Measurements from ENCODE around the gene NHP2. TPM values are rescaled to one million over a fixed set of nuclear protein-coding genes. Genes with fewer than 3 reads are reported as not detected.

The NHP2 gene
- total RNA-seq, 1 donor from 2014 or later = 175 TPM

- ATAC-seq (ENCODE audit: low read depth) (no peak), DNase-seq (no peak)
- ChIA-PET POLR2A (no interaction called here), CTCF (no interaction called here)
- no peaks in the 10 kb centered on the region for H3K9me3 Mint-ChIP-seq
- H3K4me1 Mint-ChIP-seq = no peaks in the 10 kb centered on the region
- intact Hi-C loops (cut with micrococcal nuclease) = no loop called here
- TF ChIP-seq CTCF (IDR thresholded peaks at IDR 0.05) = no peak
- no peak overlapping the region for H3K4me3 Mint-ChIP-seq
- H3K36me3 Mint-ChIP-seq (ENCODE audit: low read depth) = no peaks in the 10 kb centered on the region
- H3K27me3 Mint-ChIP-seq = peaks cover 24% of the 10 kb centered on the region
- no peak overlapping the region for H3K27ac Mint-ChIP-seq
Measured at GRCh38 chr5:178194026-178194425, 40.3 kb upstream of the NHP2 start.

GRCh38 chr5:178193251-178193809 is 39.6 kb upstream of the NHP2 start:
- no peak for TF ChIP-seq CTCF (IDR thresholded peaks at IDR 0.05)
- H3K36me3 Mint-ChIP-seq (ENCODE audit: low read depth) = no peaks in the 10 kb centered on the region
- no peak overlapping the region for H3K4me3 Mint-ChIP-seq
- peaks cover 31% of the 10 kb centered on the region for H3K27me3 Mint-ChIP-seq
- DNase-seq (no peak), ATAC-seq (ENCODE audit: low read depth) (no peak)
- intact Hi-C loops (cut with micrococcal nuclease) = no loop called here
- H3K4me1 Mint-ChIP-seq = no peaks in the 10 kb centered on the region
- ChIA-PET CTCF (no interaction called here), POLR2A (no interaction called here)
- H3K27ac Mint-ChIP-seq = no peak overlapping the region
- no peaks in the 10 kb centered on the region for H3K9me3 Mint-ChIP-seq

DNA sequence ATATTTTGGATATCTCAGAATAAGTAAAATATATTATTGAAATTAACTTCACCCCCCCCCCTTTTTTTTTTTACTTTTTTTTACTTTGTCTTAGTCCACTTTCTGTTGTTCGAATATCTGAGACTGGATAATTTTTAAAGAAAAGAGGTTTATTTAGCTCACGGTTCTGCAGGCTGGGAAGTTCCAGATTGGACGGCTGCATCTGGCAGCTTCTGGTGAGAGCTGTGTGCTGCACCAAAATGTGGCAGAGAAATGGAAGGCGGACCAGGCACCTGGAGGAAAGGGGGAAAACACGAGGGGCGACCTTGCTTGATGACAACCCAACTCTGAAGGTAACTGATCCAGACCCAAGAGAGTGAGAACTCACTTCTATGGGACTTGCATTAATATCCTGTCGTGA is 39.1 kb upstream of the NHP2 start:
- ChIA-PET POLR2A (no interaction called here), CTCF (no interaction called here)
- Mint-ChIP-seq H3K4me1 (no peaks in the 10 kb centered on the region), H3K4me3 (no peak overlapping the region), H3K36me3 (ENCODE audit: low read depth) (no peaks in the 10 kb centered on the region), H3K27me3 (peaks cover 31% of the 10 kb centered on the region), H3K27ac (no peak overlapping the region), H3K9me3 (no peaks in the 10 kb centered on the region)
- DNase-seq (no peak), ATAC-seq (ENCODE audit: low read depth) (no peak)
- intact Hi-C loops (cut with micrococcal nuclease) = no loop called here
- no peak for TF ChIP-seq CTCF (IDR thresholded peaks at IDR 0.05)

DNA sequence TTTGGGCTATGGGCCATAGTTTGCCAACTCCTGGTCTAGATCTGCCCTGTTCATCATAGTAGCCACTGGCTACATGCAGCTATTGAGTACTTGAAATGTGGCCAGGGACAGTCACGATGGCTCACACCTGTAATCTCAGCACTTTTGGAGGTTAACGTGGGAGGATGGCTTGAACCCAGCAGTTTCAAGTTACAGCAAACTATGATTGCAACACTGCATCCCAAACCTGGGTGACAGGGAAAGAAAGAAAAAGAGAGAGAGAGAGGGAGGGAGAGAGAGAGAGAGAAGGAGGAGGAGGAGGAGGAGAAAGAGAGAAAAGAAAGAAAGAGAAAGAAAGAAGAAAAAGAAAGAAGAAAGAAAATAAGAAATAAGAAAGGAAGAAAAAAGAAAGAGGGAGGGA is 38.6 kb upstream of the NHP2 start:
- ATAC-seq (ENCODE audit: low read depth) = no peak
- no peak overlapping the region for H3K27ac Mint-ChIP-seq
- DNase-seq = no peak
- CTCF ChIA-PET = no interaction called here
- no peak overlapping the region for H3K4me3 Mint-ChIP-seq
- H3K36me3 Mint-ChIP-seq (ENCODE audit: low read depth) = no peaks in the 10 kb centered on the region
- H3K4me1 Mint-ChIP-seq = no peaks in the 10 kb centered on the region
- intact Hi-C loops (cut with micrococcal nuclease) = no loop called here
- POLR2A ChIA-PET = no interaction called here
- TF ChIP-seq CTCF (IDR thresholded peaks at IDR 0.05) = no peak
- H3K9me3 Mint-ChIP-seq = no peaks in the 10 kb centered on the region
- H3K27me3 Mint-ChIP-seq = peaks cover 31% of the 10 kb centered on the region

GRCh38 chr5:178191661-178192060 is 38.0 kb upstream of the NHP2 start:
- Mint-ChIP-seq H3K27ac (no peak overlapping the region), H3K36me3 (ENCODE audit: low read depth) (no peaks in the 10 kb centered on the region), H3K4me1 (no peaks in the 10 kb centered on the region), H3K9me3 (no peaks in the 10 kb centered on the region), H3K27me3 (peaks cover 31% of the 10 kb centered on the region), H3K4me3 (no peak overlapping the region)
- POLR2A ChIA-PET = no interaction called here
- intact Hi-C loops (cut with micrococcal nuclease) = no loop called here
- DNase-seq = no peak
- TF ChIP-seq CTCF (IDR thresholded peaks at IDR 0.05) = no peak
- CTCF ChIA-PET = no interaction called here
- no peak for ATAC-seq (ENCODE audit: low read depth)
